ENCODE data around the gene MYCL. TPM values are rescaled to one million over a fixed set of nuclear protein-coding genes. Genes with fewer than 3 reads are reported as not detected.
A peak's percentile ranks its signal among the peaks of the same experiment; 100 is the strongest.

MYCL gene
- total RNA-seq, 1 experiment from 2014 or later, result 18.4 TPM

DNA sequence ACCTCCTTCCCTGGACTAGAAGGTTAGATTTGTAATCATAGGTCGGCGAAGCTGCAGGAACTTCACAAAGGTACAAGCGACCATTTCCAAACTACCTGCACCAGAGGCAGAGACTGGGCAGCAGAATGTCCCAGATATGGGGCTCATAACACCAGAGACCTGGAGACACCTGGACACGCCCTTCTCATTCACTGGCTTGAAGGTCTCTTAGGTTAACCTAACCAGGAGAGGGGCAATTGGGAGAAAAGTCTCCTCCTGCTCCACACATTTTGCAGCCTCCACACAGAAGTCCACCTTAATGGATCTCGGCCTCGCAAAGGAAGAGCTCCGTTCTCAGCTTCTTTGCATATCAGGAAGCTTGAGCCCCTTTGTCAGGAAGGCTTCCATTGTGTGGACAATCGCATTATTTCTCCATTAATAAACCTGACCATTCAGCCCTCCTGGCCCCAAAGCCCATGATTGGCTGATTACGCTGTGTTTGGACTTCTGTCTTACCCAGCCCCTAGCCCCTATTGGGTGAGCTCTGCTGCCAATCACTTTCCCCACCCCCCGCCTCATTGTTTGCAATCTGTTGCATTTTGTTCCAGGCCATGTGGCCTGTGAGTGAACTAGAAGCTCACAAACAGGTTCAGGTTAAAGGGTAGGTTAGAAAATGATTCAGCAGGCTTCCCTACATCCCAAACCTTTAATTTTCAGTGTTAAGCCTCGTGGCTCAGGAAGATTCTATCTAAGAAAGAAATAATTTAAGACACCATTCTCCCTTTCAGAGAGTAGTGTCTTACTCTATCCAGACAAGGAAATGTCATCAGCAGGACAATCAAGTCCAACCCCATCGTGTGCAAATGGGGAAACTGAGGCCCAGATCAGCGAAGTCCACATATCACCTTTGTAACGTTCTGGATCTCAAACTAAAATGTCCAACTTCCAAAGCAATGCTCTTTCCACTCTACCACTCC is 2.8 kb downstream of the MYCL start:
- no peak overlapping the region for H2BK12ac ChIP-seq (ENCODE audit: insufficient read length, low read depth, low read length)
- H3K14ac ChIP-seq (ENCODE audit: insufficient read depth, low read length), result no peak overlapping the region
- no peaks in the 10 kb centered on the region for H3K79me1 ChIP-seq (ENCODE audit: insufficient read depth, low read depth, low read length, poor library complexity, severe bottlenecking)
- H3K9ac ChIP-seq (ENCODE audit: extremely low read depth, insufficient read length, low read length), result peak overlapping the region; percentile 17
- H2AK5ac ChIP-seq (ENCODE audit: insufficient read length, low read length), result no peak overlapping the region
- peaks cover 23% of the 10 kb centered on the region for H3K27me3 Mint-ChIP-seq (ENCODE audit: low read depth)
- peaks cover 61 to 71% of the 10 kb centered on the region in 2 experiments for H3K4me1 Mint-ChIP-seq
- TF ChIP-seq, protein P1, sequence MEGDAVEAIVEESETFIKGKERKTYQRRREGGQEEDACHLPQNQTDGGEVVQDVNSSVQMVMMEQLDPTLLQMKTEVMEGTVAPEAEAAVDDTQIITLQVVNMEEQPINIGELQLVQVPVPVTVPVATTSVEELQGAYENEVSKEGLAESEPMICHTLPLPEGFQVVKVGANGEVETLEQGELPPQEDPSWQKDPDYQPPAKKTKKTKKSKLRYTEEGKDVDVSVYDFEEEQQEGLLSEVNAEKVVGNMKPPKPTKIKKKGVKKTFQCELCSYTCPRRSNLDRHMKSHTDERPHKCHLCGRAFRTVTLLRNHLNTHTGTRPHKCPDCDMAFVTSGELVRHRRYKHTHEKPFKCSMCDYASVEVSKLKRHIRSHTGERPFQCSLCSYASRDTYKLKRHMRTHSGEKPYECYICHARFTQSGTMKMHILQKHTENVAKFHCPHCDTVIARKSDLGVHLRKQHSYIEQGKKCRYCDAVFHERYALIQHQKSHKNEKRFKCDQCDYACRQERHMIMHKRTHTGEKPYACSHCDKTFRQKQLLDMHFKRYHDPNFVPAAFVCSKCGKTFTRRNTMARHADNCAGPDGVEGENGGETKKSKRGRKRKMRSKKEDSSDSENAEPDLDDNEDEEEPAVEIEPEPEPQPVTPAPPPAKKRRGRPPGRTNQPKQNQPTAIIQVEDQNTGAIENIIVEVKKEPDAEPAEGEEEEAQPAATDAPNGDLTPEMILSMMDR (conservative IDR thresholded peaks at IDR 0.05), result no peak
- H3K4ac ChIP-seq (ENCODE audit: low read depth, low read length), result no peak overlapping the region
- no peak overlapping the region for H3K56ac ChIP-seq (ENCODE audit: insufficient read length, low read depth, low read length)
- H3K27me3 ChIP-seq (ENCODE audit: insufficient read depth, low read length), result peaks cover 4% of the 10 kb centered on the region; the same call in 1 of the 2 replicates
- H3K18ac ChIP-seq (ENCODE audit: insufficient read length, low read depth, low read length), result peak overlapping the region; percentile 68
- peaks cover 2 to 26% (median 7%) of the 10 kb centered on the region in 3 experiments; a peak in 6 of 7 replicates for H3K36me3 Mint-ChIP-seq (ENCODE audit: insufficient read depth in 1 of 3, low read depth in 3 of 3)
- no peaks in the 10 kb centered on the region for H3K9me3 ChIP-seq (ENCODE audit: control insufficient read depth, low read depth, low read length)
- no peak overlapping the region for H2BK20ac ChIP-seq (ENCODE audit: low read depth, low read length, poor library complexity, severe bottlenecking)
- H2BK15ac ChIP-seq (ENCODE audit: low read depth, low read length), result no peak overlapping the region
- H4K5ac ChIP-seq (ENCODE audit: insufficient read length, low read depth, low read length), result no peak overlapping the region
- H2BK5ac ChIP-seq (ENCODE audit: insufficient read length, low read length), result no peak overlapping the region
- H3K9me3 Mint-ChIP-seq, result peaks cover 0 to 2% of the 10 kb centered on the region in 2 experiments; a peak in 1 of 5 replicates
- no peak overlapping the region for H2BK120ac ChIP-seq (ENCODE audit: low read depth, low read length, poor library complexity, severe bottlenecking)
- H3K27ac Mint-ChIP-seq, result peak overlapping the region; percentile 94 to 99 (median 96)
- DNase-seq, result peak; percentile 93
- peaks cover 19% of the 10 kb centered on the region for H3K23me2 ChIP-seq (ENCODE audit: insufficient read length, low read depth, low read length, poor library complexity, severe bottlenecking)
- H3K4me1 ChIP-seq (ENCODE audit: insufficient read depth, low read length), result peaks cover 16% of the 10 kb centered on the region; the same call in 1 of the 2 replicates
- H3K79me2 ChIP-seq (ENCODE audit: insufficient read depth, low read length), result no peaks in the 10 kb centered on the region
- WGBS (ENCODE audit: extremely low coverage, insufficient read length, low lambda C conversion rate), result no CpG with 5 or more reads among the region's 14 CpGs
- no peaks in the 10 kb centered on the region for H4K20me1 ChIP-seq (ENCODE audit: control insufficient read depth, insufficient read depth, insufficient read length)
- H3K27ac ChIP-seq (ENCODE audit: insufficient read length, low read depth, low read length), result peak overlapping the region; percentile 57
- H4K91ac ChIP-seq (ENCODE audit: insufficient read length, low read depth, low read length), result no peak overlapping the region
- H3T11ph ChIP-seq (ENCODE audit: low read length), result no peak overlapping the region
- H3K4me3 Mint-ChIP-seq, result peak overlapping the region; percentile 52 to 93
- H3K23ac ChIP-seq (ENCODE audit: insufficient read length, low read depth, low read length), result no peak overlapping the region
- no peak overlapping the region for H2AFZ ChIP-seq (ENCODE audit: low read length)
- no peak overlapping the region for H4K8ac ChIP-seq (replicated peaks; ENCODE audit: insufficient read length, low read depth, low read length)
- peak overlapping the region; percentile 46 for H3K4me2 ChIP-seq (ENCODE audit: insufficient read depth, insufficient read length, low read length)
